Pulmonary artery endothelial cell (primary cell): ENCODE measurements around the gene KIRREL1. TPM values are rescaled to one million over a fixed set of nuclear protein-coding genes. Genes with fewer than 3 reads are reported as not detected.

ENCODE experiments used
- DNase-seq: peaks from one replicate; pipeline ENCODE4 v3.0.0-alpha.2; 2011; ENCODE audit warnings: low read depth, low spot score
- total RNA-seq: library from RNA; depleted of rRNA; stranded (reverse); fragments of >200 nt; gene quantifications from 2 replicates; pipeline ENCODE4 v1.2.3, GENCODE V29; 2014

KIRREL1 gene
- total RNA-seq, 1 donor from 2014 or later = 35.9 TPM

DNA sequence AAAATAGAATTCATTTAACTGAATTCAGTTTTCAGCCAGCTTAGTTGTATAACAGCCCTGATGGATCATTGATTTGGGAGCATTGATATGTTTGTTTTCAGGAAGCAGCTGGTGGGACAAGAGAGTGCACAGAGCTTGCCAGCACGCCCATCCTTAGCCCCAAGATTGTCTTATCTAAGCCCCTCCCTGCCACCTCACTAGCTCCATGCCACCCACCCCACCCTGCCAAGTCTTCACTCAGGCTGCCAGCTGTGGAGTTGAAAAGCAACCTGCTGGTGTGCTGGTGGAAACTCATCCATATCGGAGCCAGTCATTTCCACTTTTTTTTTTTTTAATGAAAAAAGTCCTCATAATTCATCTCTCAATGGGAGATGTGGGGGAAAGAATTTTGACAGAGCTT, 11.8 kb downstream of the KIRREL1 start:
- no peak for DNase-seq

DNA sequence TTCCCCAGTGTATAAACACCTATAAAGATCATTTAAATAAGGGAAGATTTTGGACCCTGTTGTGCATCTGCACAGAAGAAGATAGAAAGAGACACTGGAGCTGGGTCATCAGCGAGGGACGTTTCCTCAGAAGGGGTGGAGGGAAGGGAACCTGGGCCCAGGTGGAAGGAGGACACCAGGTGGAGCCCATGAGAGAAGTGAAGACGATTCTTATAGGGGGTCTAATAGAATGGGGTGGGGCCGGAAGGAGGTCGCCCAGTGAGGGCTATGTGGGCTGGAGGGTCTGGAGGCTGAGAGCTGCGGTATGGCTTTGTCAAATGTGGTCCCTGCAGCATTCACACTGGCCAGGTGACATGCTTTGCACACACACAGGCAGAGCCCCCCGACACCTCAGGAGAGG, 13.7 kb downstream of the KIRREL1 start:
- no peak for DNase-seq

GRCh38 chr1:158007667-158008386, 14.4 kb downstream of the KIRREL1 start:
- DNase-seq = no peak

DNA sequence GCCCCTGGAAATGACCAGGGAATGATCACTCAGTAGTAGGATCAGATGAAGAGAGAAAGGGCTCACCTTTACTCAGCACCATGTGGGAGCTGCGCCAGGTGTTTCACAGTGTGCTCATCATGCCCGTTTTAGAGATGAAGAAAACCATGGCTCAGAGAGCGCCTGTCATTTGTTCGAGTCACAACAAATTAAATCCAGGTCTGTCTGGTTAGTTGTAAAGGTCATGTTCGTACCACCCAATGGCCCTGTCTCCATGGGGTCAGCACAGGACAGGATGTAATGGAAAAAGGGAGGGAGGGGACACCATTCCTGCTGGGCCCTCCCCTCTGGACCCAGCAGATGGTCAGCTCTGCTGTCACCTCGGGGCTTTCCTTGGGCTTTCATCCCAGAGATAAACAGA, 15.2 kb downstream of the KIRREL1 start:
- DNase-seq = no peak

- no peak for DNase-seq
These were observed 18.3 kb downstream of the KIRREL1 start for GRCh38 chr1:158011714-158012113.

DNA sequence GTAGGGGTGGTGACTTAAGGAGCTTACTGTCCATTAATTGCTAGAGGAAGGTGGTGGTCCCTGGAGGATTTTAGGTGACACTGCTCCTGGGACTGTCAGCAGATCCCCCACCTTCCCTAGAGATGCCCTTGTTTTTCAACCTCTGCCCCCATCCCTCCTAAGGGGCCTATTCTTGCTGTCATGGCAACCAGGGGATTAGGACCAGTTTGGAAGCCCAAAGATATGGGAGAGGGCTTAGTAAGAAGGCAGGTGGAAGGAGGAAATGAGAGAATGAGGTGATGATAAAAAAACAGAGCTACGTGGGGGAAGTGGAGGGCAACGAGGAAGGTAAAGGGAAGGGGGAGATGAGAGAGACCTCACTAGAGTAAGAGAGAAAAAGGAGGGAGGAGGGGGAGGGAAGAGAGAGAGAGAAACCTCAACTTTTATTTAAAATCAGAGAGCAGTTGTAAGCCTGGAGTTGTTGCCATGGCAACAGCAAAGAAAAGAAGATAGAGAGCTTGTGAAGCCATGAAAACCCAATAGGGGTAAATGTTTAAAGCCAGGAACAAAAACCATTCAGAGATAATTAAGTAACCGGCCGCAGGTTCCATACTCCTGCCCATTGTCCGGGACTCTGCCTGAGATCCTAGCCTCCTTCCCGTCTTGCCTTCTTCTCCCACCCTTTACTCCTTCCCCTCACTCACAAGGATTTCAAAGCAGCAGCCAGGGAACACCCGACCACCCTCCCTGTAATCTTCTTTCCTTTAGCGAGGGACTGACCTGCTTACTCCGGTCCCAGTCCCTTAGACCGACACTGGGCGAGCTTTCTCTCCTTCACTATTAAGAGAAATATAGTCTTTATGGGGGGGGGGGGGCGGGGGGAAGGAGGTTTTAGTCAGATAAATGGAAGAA, 20.6 kb downstream of the KIRREL1 start:
- no peak for DNase-seq

DNA sequence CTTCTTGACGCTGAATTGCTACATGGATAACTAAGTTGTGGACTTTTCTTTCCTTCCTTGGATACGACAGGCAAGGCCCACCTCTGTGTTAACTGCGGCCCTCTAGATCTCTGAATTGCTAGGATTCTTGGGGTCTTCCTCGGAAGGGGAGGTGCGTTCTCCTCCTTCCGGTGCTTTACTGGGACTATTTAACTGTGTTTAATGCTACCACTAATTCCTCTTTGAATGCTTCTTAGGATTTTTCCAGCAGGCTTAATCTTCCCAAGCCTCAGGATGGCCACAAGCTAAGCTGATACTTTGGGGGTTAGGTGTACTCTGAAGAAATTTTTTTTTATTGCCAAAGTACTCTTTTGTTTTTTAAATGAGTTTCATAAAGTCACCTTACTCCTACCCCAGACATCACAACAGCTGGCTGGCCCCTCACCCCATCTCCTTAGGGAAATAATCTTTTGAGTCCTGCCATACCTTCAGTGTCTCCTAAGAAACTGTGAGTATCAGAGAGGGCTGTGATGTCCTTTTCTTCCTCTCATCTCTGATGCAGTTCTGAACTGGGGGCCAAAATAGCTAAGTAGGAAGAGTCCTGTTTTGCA, 21.4 kb downstream of the KIRREL1 start:
- no peak for DNase-seq

GRCh38 chr1:158016651-158017335, 23.3 kb downstream of the KIRREL1 start:
- no peak for DNase-seq

DNA sequence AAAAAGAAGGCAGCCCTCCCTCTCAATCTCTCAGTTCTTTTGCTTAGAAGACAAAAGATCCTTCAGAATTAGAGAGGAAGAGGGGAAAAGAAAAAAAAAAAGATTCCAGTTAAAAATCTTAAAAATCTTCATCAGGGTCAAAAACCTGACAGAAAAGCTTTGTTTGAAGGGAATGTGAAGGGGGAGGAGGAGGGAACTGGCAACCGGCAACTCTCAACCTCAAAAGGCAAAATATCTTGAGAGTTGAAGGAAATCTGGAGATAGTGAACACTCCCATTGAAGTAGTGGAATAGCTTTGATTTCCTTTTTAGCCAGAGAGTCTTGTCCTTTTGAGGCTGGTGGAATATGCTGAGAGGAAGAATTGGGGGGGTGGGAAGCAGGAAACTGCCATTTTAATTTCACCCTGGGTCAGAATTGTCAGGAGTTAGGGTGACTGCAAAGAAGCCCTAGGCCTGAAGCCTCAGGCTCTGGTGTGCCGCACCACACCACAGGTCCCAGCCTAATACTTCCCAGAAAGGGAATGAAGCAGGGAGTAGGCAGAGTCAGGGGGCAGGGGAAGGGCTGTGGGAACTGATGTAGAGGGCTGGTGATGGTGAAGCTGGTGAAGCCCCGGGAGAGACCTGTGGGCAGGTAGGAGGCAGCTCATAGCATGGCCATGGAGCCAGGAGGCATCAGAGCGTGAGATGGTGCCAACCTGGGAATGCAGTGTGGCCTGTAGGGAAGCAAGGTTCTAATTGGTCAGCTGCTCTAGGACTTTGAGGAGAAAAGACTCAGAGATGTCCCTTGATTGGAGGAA, 24.6 kb downstream of the KIRREL1 start:
- DNase-seq = no peak

DNA sequence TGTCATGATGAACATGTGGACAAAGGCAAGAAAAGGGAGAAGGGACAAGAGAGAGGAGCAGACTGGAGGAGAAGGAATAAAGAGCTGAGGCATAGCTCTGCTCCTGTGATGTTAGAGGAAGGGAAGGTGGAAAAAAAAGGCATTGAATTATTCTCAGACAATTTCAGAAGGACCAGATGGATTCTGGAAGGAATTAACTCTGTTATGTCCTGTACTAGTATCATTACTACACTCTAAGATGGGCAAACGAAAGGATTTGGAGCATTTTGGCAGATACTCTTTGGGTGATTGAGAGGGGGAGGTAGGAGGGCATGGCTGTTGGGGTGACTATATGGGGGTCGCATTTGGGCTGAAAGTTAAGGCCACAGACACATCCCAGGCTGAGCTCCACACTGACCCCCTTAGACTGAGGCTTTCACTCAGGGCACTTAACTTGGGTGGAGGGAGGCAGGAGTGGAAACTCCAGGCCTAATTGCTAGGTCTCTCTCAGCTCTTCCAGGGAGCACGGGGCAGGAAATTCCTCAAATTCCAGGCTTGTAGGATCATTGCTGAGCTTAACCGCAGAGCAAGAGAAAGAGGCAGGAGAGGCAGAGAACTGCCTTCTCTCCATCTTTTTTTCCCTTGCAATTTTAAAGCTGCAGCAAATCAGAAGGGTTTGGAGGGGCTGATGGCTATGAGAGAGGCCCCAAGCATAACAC, 25.9 kb downstream of the KIRREL1 start:
- peak; percentile 85 for DNase-seq

GRCh38 chr1:158020259-158020885, 26.9 kb downstream of the KIRREL1 start:
- DNase-seq = no peak

- no peak for DNase-seq
These were observed 27.6 kb downstream of the KIRREL1 start for GRCh38 chr1:158020886-158021620.

DNA sequence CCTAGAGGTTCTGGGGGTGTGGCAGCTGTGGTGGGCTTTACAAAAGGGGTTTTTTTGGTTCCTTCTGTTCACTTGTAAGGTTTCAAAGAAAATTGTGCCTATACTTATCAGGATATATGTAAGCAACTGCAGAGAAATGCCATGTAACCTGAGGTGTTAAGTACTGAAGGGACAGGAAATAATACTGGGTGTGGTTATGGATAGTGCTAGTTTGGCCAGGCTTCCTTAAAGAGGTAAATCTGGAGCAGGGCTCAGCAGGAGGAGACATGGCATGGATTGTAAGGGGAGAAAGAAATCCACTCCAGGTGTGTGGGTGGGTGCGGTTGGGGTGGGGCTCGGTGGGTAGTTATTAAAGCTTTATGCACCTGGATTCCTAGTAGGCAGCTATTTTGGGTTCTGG, 28.3 kb downstream of the KIRREL1 start:
- no peak for DNase-seq

DNA sequence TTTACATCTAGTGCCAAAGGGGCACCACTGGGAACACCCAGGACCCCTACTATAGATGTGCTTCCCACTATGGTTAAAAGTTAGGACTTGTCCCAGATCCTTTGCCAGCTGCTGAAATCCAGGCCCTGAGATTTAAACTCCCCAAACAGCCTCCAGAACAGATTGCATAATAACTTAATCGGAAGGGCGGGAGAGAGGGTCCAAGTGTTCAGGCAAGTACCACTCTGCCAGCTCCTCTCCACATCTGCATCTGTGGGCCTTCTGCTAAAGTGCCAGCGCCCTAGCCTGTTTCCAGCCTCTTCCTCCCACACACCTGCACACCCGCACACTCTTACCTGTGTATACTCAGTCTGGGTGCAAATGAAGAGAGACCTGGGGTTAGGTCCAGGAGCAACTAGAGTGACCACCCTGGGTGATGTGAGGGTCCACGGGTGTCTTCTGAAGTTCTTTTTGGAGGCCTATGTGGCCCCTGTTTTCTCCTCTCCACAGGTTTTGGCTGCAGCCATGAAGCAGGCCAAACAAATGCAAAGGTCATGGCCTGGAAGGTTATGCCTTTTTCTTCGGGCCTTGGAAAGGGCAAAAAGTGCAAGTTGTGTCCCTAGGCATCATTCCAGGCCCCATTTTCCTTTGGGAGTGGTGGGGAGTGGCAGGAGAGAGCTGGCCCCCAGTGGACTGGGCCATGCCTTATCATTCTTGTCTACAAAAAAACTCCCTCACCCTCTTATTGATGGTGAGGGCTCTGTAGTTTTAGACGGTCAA, 29.3 kb downstream of the KIRREL1 start:
- DNase-seq = no peak

GRCh38 chr1:158024737-158025136, 31.3 kb downstream of the KIRREL1 start:
- no peak for DNase-seq

DNA sequence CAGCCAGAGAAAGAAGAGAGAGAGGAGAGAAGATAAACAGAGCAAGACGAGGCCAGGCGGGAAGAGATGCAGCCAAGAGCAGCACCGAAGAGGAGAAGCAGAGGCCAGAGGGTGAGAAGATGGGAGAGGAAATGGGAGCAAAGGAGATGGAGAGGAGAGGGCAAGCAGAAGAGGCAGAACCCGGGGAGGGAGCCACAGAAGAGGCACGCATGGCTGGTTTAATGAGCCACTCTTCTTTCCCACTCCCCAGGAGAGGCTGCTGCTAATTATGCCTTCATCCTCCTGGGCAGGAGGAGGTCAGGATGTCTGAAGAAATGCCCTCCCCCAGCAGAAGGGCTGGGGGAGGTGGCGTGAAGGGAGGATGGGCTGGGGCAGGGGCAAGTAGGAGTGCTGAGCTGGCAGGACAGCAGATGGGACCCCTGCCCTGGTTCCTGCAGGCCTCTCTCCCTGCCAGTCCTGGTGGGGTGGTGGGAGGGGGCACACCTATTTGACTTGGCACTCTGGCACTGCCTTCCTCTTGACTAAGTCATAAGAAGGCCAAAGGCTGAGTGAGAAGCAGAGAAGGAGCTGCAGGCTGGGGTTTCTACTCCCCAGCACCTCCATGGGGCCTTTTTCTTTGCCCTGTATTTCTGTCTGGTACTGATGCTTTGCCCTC, 32.3 kb downstream of the KIRREL1 start:
- DNase-seq = no peak

- no peak for DNase-seq
These were observed 33.2 kb downstream of the KIRREL1 start for GRCh38 chr1:158026651-158027050.

GRCh38 chr1:158027508-158027907, 34.1 kb downstream of the KIRREL1 start:
- no peak for DNase-seq
